Thyroid gland (tissue), 4 donors: ENCODE results near the gene DHRS12. TPM values are rescaled to one million over a fixed set of nuclear protein-coding genes. Genes with fewer than 3 reads are reported as not detected.

Experiments used
- DNase-seq, 2 donors: peaks; one replicate each; pipeline ENCODE4 v3.0.0-alpha.2; 2019
- H3K27ac ChIP-seq, 3 donors: fragments of 200-600 bp; sonication (generic); 1 replicate in 2 of 3; 2 replicates in 1 of 3; pipeline ENCODE4 v1.5.1; 2016 to 2019; ENCODE audit warnings: mild to moderate bottlenecking in 1 of 3, moderate library complexity in 1 of 3
- H3K27me3 ChIP-seq: fragments of 200-600 bp; sonication (generic); one replicate; pipeline ENCODE4 v1.5.1; 2019
- H3K36me3 ChIP-seq, 2 donors: fragments of 200-600 bp; sonication (generic); one replicate each; pipeline ENCODE4 v1.5.1; 2016 to 2019
- H3K4me1 ChIP-seq, 2 donors: fragments of 200-600 bp; sonication (generic); one replicate each; pipeline ENCODE4 v1.5.1; 2017 to 2019
- H3K4me3 ChIP-seq, 3 donors: fragments of 200-600 bp; sonication (generic); replicated peaks in 1 of 3; 1 replicate in 2 of 3; 2 replicates in 1 of 3; pipeline ENCODE4 v1.5.1; 2016; ENCODE audit warnings: mild to moderate bottlenecking in 1 of 3
- H3K9me3 ChIP-seq: fragments of 200-600 bp; sonication (generic); one replicate; pipeline ENCODE4 v1.5.1; 2017
- CTCF ChIP-seq, 6 experiments: fragments of 200-600 bp in 3 of 6; fragments of 450-650 bp in 3 of 6; sonication (generic) in 3 of 6; IDR thresholded peaks; one replicate each; pipeline ENCODE4 v1.5.1; 2016 to 2019; ENCODE audit warnings: antibody characterized with exemption in 6 of 6, mild to moderate bottlenecking in 2 of 6, inconsistent platforms in 1 of 6, moderate library complexity in 1 of 6
- POLR2A ChIP-seq, 2 donors: fragments of 450-650 bp; IDR thresholded peaks; one replicate each; pipeline ENCODE4 v1.6.1; 2017; ENCODE audit warnings: antibody characterized with exemption in 2 of 2, mild to moderate bottlenecking in 2 of 2, moderate library complexity in 1 of 2
- WGBS, 2 donors: methylation state at CpG; one replicate each; pipeline ENCODE4 v1.1.5; 2017; 5-methylcytosine and 5-hydroxymethylcytosine counted together
- intact Hi-C: fragments of 100-400 bp; cut with DNase I; formaldehyde crosslinking; loops from one replicate; pipeline ENCODE4 v1.15.1; 2023
- total RNA-seq, 4 donors: library from RNA; depleted of rRNA; stranded (reverse); fragments of >200 nt; gene quantifications; one replicate each; pipeline ENCODE4 v1.2.3, GENCODE V29; 2016

The DHRS12 gene
- total RNA-seq, 4 donors from 2014 or later, result 23.1 to 34.2 (median 27.4) TPM

GRCh38 chr13:51805313-51805712 lies 1.4 kb upstream of the DHRS12 start:
- TF ChIP-seq CTCF (IDR thresholded peaks at IDR 0.05) (no peak), POLR2A (IDR thresholded peaks at IDR 0.05) (no peak)
- Histone ChIP-seq H3K36me3 (no peaks in the 10 kb centered on the region), H3K4me3 (peak overlapping the region in 1 of 3 donors; percentile 95), H3K27ac (peak overlapping the region; percentile 98 to 100 (median 98)), H3K9me3 (no peaks in the 10 kb centered on the region), H3K4me1 (peaks cover 32 to 33% of the 10 kb centered on the region in 2 donors), H3K27me3 (no peaks in the 10 kb centered on the region)
- DNase-seq, result no peak
- WGBS, 2 donors, result 90% methylated on average over 4 of the region's 4 CpGs
- intact Hi-C loops, result loop anchor here (5.0 kb wide), 1 partner anchor 353 kb away; the partner anchor contains the start of gene INTS6

GRCh38 chr13:51804295-51805172 lies 571 bp upstream of the DHRS12 start:
- no peak for TF ChIP-seq POLR2A (IDR thresholded peaks at IDR 0.05)
- no peak for TF ChIP-seq CTCF (IDR thresholded peaks at IDR 0.05)
- DNase-seq, result peak; percentile 34 to 43
- intact Hi-C loops, result loop anchor here (5.0 kb wide), 1 partner anchor 352 kb away; the partner anchor contains the start of gene INTS6

DNA sequence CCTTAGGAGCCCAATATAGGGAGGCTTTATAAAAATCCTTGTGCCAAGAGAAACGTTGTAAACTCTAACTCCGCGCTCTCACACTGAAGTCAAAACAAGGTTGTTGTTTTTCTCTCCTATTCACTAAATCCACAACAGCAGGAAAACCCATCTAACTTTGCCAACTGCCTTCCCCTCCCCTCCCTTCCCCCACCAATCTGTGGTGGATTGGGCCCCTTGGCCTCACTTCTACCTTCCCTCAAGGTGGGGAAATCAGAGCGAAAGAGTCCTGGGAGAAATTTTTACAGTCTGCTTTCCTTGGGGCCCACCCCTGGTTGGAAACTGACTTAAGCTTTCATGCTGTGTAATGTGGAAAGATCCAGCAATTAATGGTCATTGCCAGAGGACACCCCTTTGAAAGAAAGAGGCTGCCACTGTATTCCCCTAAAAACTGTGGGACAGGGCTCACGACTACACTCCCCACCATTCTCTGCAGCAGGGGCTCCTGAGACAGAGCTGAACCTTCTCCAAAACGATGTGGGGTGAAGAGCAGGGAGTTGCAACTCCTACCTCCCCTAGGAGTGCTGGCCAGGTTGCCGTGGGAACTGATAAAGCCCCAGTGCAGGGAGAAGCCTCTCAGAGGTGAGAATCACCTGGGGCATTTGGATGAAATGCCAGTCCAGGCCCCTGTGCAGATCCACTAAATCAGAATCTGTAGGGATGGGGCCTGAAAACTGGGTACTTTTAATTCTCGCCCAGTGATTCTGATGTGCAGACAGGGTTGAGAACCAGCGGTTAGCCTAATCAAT lies 1.1 kb downstream of the DHRS12 start:
- Histone ChIP-seq H3K4me3 (peak overlapping the region in 1 of 3 donors; percentile 95), H3K36me3 (no peaks in the 10 kb centered on the region), H3K4me1 (peaks cover 33 to 35% of the 10 kb centered on the region in 2 donors), H3K27ac (peak overlapping the region; percentile 98 to 100 (median 98)), H3K9me3 (no peaks in the 10 kb centered on the region), H3K27me3 (no peaks in the 10 kb centered on the region)
- peak; percentile 33 to 35 for DNase-seq
- intact Hi-C loops, result no loop called here
- 41 to 42% methylated on average over 8 to 9 of the region's 9 CpGs for WGBS, 2 donors
- TF ChIP-seq CTCF (IDR thresholded peaks at IDR 0.05), result no peak
- TF ChIP-seq POLR2A (IDR thresholded peaks at IDR 0.05), result peak in 1 of 2 donors; percentile 32

More at GRCh38 chr13:51804295-51805172, 571 bp upstream of the DHRS12 start:
- no peaks in the 10 kb centered on the region for H3K36me3 ChIP-seq
- peak overlapping the region; percentile 57 to 95 (median 91) for H3K4me3 ChIP-seq
- no peaks in the 10 kb centered on the region for H3K27me3 ChIP-seq
- H3K4me1 ChIP-seq, result peaks cover 32 to 33% of the 10 kb centered on the region in 2 donors
- 21 to 27% methylated on average over 23 to 27 of the region's 31 CpGs for WGBS, 2 donors
- peak overlapping the region; percentile 98 to 100 (median 98) for H3K27ac ChIP-seq
- no peaks in the 10 kb centered on the region for H3K9me3 ChIP-seq

DNA sequence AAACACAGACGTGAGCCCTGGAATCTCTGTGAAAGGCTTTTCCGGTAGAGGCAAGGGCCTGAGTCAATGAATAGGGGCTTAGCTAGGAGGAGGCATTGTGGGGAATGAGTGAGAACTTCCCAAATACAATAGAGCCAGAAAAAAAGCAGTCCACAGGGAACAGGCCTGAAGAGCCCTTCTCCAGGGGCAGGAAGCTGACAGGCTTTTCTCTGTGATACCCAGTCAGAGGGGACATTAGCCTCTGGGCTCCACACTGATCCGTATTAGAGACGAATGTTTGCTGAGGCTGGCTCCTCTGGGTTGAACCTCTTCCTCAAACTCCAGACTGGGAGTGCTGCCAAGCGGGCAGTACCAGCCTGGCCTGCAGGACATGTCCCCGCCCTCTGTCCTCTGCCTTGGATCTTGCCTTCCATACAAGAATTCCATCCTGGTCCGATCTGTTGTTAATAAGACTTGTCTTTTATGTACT lies 2.3 kb downstream of the DHRS12 start:
- peak in 3 of 6 experiments; percentile 21 to 37 (median 33) for TF ChIP-seq CTCF (IDR thresholded peaks at IDR 0.05)
- TF ChIP-seq POLR2A (IDR thresholded peaks at IDR 0.05), result peak in 1 of 2 donors; percentile 60
- Histone ChIP-seq H3K9me3 (no peaks in the 10 kb centered on the region), H3K4me1 (peaks cover 36 to 44% of the 10 kb centered on the region in 2 donors), H3K4me3 (no peak overlapping the region), H3K36me3 (no peaks in the 10 kb centered on the region), H3K27me3 (no peaks in the 10 kb centered on the region), H3K27ac (peak overlapping the region; percentile 49 to 100 (median 98))
- peak; percentile 91 to 93 for DNase-seq
- 35 to 36% methylated on average over 7 of the region's 7 CpGs for WGBS, 2 donors
- intact Hi-C loops, result no loop called here
